C4-2B (cell line): ENCODE data around the gene DNAAF9.

Experiments
- CTCF ChIP-seq: fragments of 450-650 bp; conservative IDR thresholded peaks from 2 replicates; pipeline ENCODE4 v1.5.1; 2017; ENCODE audit warnings: mild to moderate bottlenecking
- ZFX ChIP-seq: fragments of 450-650 bp; IDR thresholded peaks from 2 replicates; pipeline ENCODE4 v1.6.1; 2017

DNA sequence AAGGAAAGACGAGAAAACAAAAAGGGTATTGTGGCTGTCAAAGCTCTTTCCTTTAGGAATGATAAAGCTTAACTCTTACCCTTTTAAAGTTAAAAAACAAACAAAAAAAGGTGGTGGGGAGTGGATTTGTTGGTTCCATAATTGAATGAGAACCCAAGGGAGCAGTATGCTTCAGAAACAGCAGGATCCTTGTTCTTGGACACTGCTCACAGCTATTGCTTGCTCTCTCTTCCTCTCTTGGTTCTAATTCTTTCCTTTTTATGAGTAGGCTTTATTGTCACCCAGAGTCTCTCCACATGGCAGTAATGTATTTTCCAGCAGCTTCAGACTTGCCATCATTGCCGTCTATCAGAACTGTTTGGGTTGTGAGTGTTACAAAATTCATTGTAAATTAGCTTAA, 44.7 kb upstream of the DNAAF9 start:
- TF ChIP-seq CTCF: no peak
- no peak for TF ChIP-seq ZFX
